Fibroblast of lung (primary cell): ENCODE measurements around the gene VAV2. TPM values are rescaled to one million over a fixed set of nuclear protein-coding genes. Genes with fewer than 3 reads are reported as not detected.

Experiments
- DNase-seq, 2 donors: peaks; one replicate each; pipeline versions ENCODE4 v3.0.0 to v3.0.0-alpha.2; 2010; ENCODE audit warnings: low read depth in 2 of 2
- H2AFZ ChIP-seq: 2 replicates; pipeline ENCODE4 v1.5.1; 2012; ENCODE audit warnings: low read length, control low read depth, inconsistent platforms
- H3K27ac ChIP-seq: 2 replicates; pipeline ENCODE4 v1.5.1; 2011; ENCODE audit warnings: low read length, control low read depth; ENCODE audit not compliant: insufficient read depth
- H3K27me3 ChIP-seq: 2 replicates; pipeline ENCODE4 v1.5.1; 2011; ENCODE audit warnings: mild to moderate bottlenecking, low read length; ENCODE audit not compliant: control insufficient read depth, insufficient read depth
- H3K36me3 ChIP-seq: 2 replicates; pipeline ENCODE4 v1.5.1; 2011; ENCODE audit warnings: low read length; ENCODE audit not compliant: control insufficient read depth, insufficient read depth
- H3K4me1 ChIP-seq: 2 replicates; pipeline ENCODE4 v1.5.1; 2011; ENCODE audit warnings: low read length; ENCODE audit not compliant: control insufficient read depth, insufficient read depth; ENCODE audit errors: extremely low read depth
- H3K4me2 ChIP-seq: 2 replicates; pipeline ENCODE4 v1.5.1; 2011; ENCODE audit warnings: low read length, control low read depth; ENCODE audit not compliant: insufficient read depth; ENCODE audit errors: extremely low read depth
- H3K4me3 ChIP-seq, 4 experiments: fragments of 200-600 bp in 1 of 4; sonication (generic) in 1 of 4; replicated peaks in 1 of 4; 2 replicates each; pipeline ENCODE4 v1.5.1; 2011 to 2016; ENCODE audit warnings: low read length in 4 of 4, low read depth in 3 of 4, mild to moderate bottlenecking in 3 of 4, control low read depth in 2 of 4, inconsistent platforms in 1 of 4, mixed read lengths in 1 of 4; ENCODE audit not compliant: insufficient read depth in 1 of 4; ENCODE audit errors: control extremely low read depth in 1 of 4
- H3K79me2 ChIP-seq: 2 replicates; pipeline ENCODE4 v1.5.1; 2012; ENCODE audit warnings: mild to moderate bottlenecking, low read length, inconsistent platforms; ENCODE audit not compliant: control insufficient read depth, insufficient read depth
- H3K9ac ChIP-seq: 2 replicates; pipeline ENCODE4 v1.5.1; 2011; ENCODE audit warnings: mild to moderate bottlenecking, low read length, control low read depth; ENCODE audit not compliant: insufficient read depth
- H3K9me3 ChIP-seq: 2 replicates; pipeline ENCODE4 v1.5.1; 2012; ENCODE audit warnings: low read depth, low read length; ENCODE audit not compliant: control insufficient read depth, insufficient read depth
- H4K20me1 ChIP-seq: 2 replicates; pipeline ENCODE4 v1.5.1; 2011; ENCODE audit warnings: low read length; ENCODE audit not compliant: control insufficient read depth, insufficient read depth; ENCODE audit errors: extremely low read depth
- EZH2 ChIP-seq: IDR thresholded peaks from 2 replicates; pipeline ENCODE4 v1.5.1; 2012; ENCODE audit warnings: low read length, control low read depth, mild to moderate bottlenecking; ENCODE audit errors: missing control alignments
- polyA plus RNA-seq, 2 donors: library from polyadenylated mRNA; depleted of rRNA in 1 of 2; stranded (reverse) in 1 of 2; unstranded in 1 of 2; fragments of >200 nt; gene quantifications; 2 replicates each; pipeline ENCODE4 v1.2.1, GENCODE V29; 2011 to 2012; ENCODE audit warnings: missing spikeins in 1 of 2
- total RNA-seq: library from RNA; depleted of rRNA; stranded (reverse); fragments of >200 nt; gene quantifications from 2 replicates; pipeline ENCODE4 v1.2.1, GENCODE V29; 2014
- TF ChIP-seq, protein P1 (sequence below), 2 donors: IDR thresholded peaks in 1 of 2; conservative IDR thresholded peaks in 1 of 2; 1 replicate in 1 of 2; 2 replicates in 1 of 2; pipeline ENCODE4 v1.5.1; 2011 to 2012; ENCODE audit warnings: low read length in 2 of 2, control low read depth in 1 of 2, inconsistent platforms in 1 of 2, low read depth in 1 of 2, mild to moderate bottlenecking in 1 of 2

Gene VAV2
- total and polyA plus RNA-seq, 2 donors (not counting 1 experiment from before 2014, with no cell fraction given): 13.7 to 17.7 TPM

GRCh38 chr9:133996531-133997520 lies 4.7 kb upstream of the VAV2 start:
- no peak overlapping the region for H2AFZ ChIP-seq
- H3K9ac ChIP-seq: no peak overlapping the region
- H3K4me1 ChIP-seq: peaks cover 6% of the 10 kb centered on the region
- no peak overlapping the region for H3K27ac ChIP-seq
- H3K4me3 ChIP-seq: no peak overlapping the region
- H3K4me2 ChIP-seq: no peak overlapping the region
- DNase-seq: peak in 1 of 2 donors; percentile 17
- H4K20me1 ChIP-seq: no peaks in the 10 kb centered on the region
- peaks cover 6% of the 10 kb centered on the region for H3K79me2 ChIP-seq
- H3K36me3 ChIP-seq: no peaks in the 10 kb centered on the region
- no peaks in the 10 kb centered on the region for H3K9me3 ChIP-seq
- no peak for TF ChIP-seq EZH2
- TF ChIP-seq, protein P1, sequence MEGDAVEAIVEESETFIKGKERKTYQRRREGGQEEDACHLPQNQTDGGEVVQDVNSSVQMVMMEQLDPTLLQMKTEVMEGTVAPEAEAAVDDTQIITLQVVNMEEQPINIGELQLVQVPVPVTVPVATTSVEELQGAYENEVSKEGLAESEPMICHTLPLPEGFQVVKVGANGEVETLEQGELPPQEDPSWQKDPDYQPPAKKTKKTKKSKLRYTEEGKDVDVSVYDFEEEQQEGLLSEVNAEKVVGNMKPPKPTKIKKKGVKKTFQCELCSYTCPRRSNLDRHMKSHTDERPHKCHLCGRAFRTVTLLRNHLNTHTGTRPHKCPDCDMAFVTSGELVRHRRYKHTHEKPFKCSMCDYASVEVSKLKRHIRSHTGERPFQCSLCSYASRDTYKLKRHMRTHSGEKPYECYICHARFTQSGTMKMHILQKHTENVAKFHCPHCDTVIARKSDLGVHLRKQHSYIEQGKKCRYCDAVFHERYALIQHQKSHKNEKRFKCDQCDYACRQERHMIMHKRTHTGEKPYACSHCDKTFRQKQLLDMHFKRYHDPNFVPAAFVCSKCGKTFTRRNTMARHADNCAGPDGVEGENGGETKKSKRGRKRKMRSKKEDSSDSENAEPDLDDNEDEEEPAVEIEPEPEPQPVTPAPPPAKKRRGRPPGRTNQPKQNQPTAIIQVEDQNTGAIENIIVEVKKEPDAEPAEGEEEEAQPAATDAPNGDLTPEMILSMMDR (conservative IDR thresholded peaks at IDR 0.05 in 1 of 2, IDR thresholded peaks at IDR 0.05 in 1 of 2; ENCODE audit: low read depth in 1 of 2, low read length in 2 of 2): no peak
- peaks cover 4% of the 10 kb centered on the region for H3K27me3 ChIP-seq

- peaks cover 11% of the 10 kb centered on the region for H3K4me1 ChIP-seq
- no peak overlapping the region for H3K9ac ChIP-seq
- DNase-seq: peak in 1 of 2 donors; percentile 60
- no peaks in the 10 kb centered on the region for H3K9me3 ChIP-seq
- no peaks in the 10 kb centered on the region for H4K20me1 ChIP-seq
- no peaks in the 10 kb centered on the region for H3K36me3 ChIP-seq
- peaks cover 4% of the 10 kb centered on the region for H3K27me3 ChIP-seq
- H2AFZ ChIP-seq: no peak overlapping the region
- peaks cover 20% of the 10 kb centered on the region for H3K79me2 ChIP-seq
- TF ChIP-seq EZH2: no peak
- TF ChIP-seq, protein P1 (conservative IDR thresholded peaks at IDR 0.05 in 1 of 2, IDR thresholded peaks at IDR 0.05 in 1 of 2; ENCODE audit: low read depth in 1 of 2, low read length in 2 of 2): peak; percentile 11 to 14
- no peak overlapping the region for H3K4me2 ChIP-seq
- H3K4me3 ChIP-seq: no peak overlapping the region
- no peak overlapping the region for H3K27ac ChIP-seq
Observed at GRCh38 chr9:133995012-133995896, 3.1 kb upstream of the VAV2 start.
